ENCODE measurements around the gene GPR157. TPM values are rescaled to one million over a fixed set of nuclear protein-coding genes. Genes with fewer than 3 reads are reported as not detected.

Gene GPR157
- total and polyA plus RNA-seq, 5 donors from 2014 or later, result 0.92 to 2.1 (median 1.2) TPM

DNA sequence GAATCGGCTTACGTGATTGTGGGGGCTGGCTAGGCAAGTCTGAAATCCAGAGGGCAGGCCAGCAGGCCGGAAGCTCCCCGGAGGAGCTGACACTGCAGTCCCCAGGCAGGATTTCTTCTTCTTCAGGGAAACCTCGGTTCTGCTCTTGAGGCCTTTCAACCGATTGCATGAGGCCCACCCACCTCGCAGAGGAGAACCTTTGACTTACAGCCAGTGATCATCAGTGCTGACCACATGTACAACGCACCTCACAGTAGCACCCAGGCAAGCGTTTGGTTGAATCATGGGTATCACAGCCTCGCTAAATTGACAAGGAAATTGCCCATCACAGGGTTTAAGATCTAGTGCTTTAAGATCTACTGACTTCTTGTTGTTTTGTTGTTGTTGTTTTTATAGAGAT, 23.6 kb upstream of the GPR157 start:
- Mint-ChIP-seq H3K27ac (no peak overlapping the region), H3K36me3 (no peaks in the 10 kb centered on the region), H3K27me3 (peaks cover 4% of the 10 kb centered on the region), H3K9me3 (no peaks in the 10 kb centered on the region), H3K4me3 (no peak overlapping the region), H3K4me1 (no peaks in the 10 kb centered on the region)
- Histone ChIP-seq H3K27ac (ENCODE audit: insufficient read depth, low read length, poor library complexity, severe bottlenecking) (no peak overlapping the region), H3K36me3 (ENCODE audit: control insufficient read depth, insufficient read depth, low read length) (no peaks in the 10 kb centered on the region), H3K4me3 (ENCODE audit: low read depth, low read length) (no peak overlapping the region), H3K27me3 (ENCODE audit: control insufficient read depth, insufficient read depth, low read length) (no peaks in the 10 kb centered on the region), H3K4me1 (ENCODE audit: control insufficient read depth, insufficient read depth, low read length, poor library complexity, severe bottlenecking) (no peaks in the 10 kb centered on the region), H3K9me3 (ENCODE audit: control insufficient read depth in 2 of 2, low read length in 2 of 2) (no peaks in the 10 kb centered on the region)
- DNase-seq (no peak), ATAC-seq (ENCODE audit: low read depth in 2 of 2) (no peak)

DNA sequence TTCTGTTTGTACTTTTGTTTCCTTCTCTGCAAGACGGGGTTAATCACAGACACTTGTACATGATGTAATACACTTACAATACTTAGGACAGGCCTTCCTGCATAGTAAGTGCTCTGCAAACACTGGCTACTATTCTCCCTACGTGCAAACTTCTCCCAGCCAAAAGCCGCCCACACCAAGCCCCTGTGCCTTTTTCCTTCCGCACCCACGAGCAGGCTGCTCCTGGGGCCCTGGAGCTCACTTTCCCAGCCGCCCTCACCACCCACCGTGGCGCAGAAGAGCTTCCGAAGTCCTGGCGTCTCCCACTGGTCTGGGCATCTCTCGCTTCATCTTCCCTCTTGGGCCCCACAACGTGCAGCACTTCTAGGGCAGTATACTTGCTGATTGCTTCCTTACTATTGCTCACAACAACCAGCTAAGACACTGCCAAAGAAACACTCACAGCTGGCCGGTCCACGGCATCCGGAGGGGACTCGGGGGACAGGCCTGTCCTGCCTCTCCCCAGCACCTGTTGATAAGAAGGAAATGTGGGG, 22.5 kb upstream of the GPR157 start:
- no peaks in the 10 kb centered on the region for H3K36me3 ChIP-seq (ENCODE audit: control insufficient read depth, insufficient read depth, low read length)
- no peak for ATAC-seq (ENCODE audit: low read depth in 2 of 2)
- H3K4me3 Mint-ChIP-seq, result no peak overlapping the region
- no peak overlapping the region for H3K27ac Mint-ChIP-seq
- H3K27me3 Mint-ChIP-seq, result peaks cover 4% of the 10 kb centered on the region
- no peaks in the 10 kb centered on the region for H3K4me1 Mint-ChIP-seq
- no peaks in the 10 kb centered on the region for H3K4me1 ChIP-seq (ENCODE audit: control insufficient read depth, insufficient read depth, low read length, poor library complexity, severe bottlenecking)
- H3K4me3 ChIP-seq (ENCODE audit: low read depth, low read length), result no peak overlapping the region
- DNase-seq, result no peak
- no peaks in the 10 kb centered on the region for H3K9me3 Mint-ChIP-seq
- H3K9me3 ChIP-seq (ENCODE audit: control insufficient read depth in 2 of 2, low read length in 2 of 2), result no peaks in the 10 kb centered on the region
- no peaks in the 10 kb centered on the region for H3K36me3 Mint-ChIP-seq
- H3K27ac ChIP-seq (ENCODE audit: insufficient read depth, low read length, poor library complexity, severe bottlenecking), result no peak overlapping the region
- H3K27me3 ChIP-seq (ENCODE audit: control insufficient read depth, insufficient read depth, low read length), result no peaks in the 10 kb centered on the region

- no peak overlapping the region for H3K4me3 Mint-ChIP-seq
- Histone ChIP-seq H3K4me1 (ENCODE audit: control insufficient read depth, insufficient read depth, low read length, poor library complexity, severe bottlenecking) (no peaks in the 10 kb centered on the region), H3K4me3 (ENCODE audit: low read depth, low read length) (no peak overlapping the region), H3K9me3 (ENCODE audit: control insufficient read depth in 2 of 2, low read length in 2 of 2) (no peaks in the 10 kb centered on the region), H3K36me3 (ENCODE audit: control insufficient read depth, insufficient read depth, low read length) (no peaks in the 10 kb centered on the region), H3K27ac (ENCODE audit: insufficient read depth, low read length, poor library complexity, severe bottlenecking) (no peak overlapping the region), H3K27me3 (ENCODE audit: control insufficient read depth, insufficient read depth, low read length) (no peaks in the 10 kb centered on the region)
- DNase-seq (no peak), ATAC-seq (ENCODE audit: low read depth in 2 of 2) (no peak)
- H3K9me3 Mint-ChIP-seq, result no peaks in the 10 kb centered on the region
- H3K27ac Mint-ChIP-seq, result no peak overlapping the region
- H3K4me1 Mint-ChIP-seq, result no peaks in the 10 kb centered on the region
- peaks cover 4% of the 10 kb centered on the region for H3K27me3 Mint-ChIP-seq
- H3K36me3 Mint-ChIP-seq, result no peaks in the 10 kb centered on the region
Observed at GRCh38 chr1:9150582-9151327, 21.9 kb upstream of the GPR157 start.

DNA sequence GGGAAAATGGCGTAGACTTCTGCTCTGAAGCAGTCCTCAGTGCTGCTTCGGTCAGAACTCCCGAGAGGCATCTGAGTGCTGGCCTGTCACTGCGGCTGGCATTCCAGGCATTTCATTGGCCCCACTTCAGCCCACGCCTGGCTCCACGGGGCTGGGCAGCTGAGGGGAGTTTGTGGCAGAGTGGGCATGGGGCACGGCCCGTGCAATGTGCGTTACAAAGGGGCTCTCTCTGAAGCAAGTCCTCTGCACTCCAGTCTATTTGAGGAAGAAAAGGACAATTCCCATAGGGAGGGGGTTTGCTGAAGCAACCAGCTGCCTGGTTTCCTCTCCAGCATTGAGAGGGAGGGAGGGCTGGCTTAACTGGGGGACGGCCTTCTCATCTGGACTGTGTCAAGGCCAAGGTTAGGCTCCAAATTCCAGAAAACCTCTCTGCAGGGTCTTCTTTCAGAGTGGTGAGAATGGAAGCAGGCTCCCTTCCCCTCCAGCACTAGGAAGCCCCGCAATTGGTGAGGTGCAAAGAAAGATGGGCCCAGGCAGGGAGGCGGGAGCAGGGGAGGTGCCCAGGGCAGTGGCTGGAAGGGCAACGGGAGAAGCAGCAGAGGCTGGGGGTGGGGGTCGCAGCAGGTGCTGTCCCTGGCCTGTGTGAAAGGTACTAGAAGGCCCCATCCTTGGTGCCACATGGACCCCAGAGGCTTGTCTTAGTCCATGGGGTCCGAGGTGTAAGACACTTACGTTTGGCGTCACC, 21.1 kb upstream of the GPR157 start:
- H3K4me1 ChIP-seq (ENCODE audit: control insufficient read depth, insufficient read depth, low read length, poor library complexity, severe bottlenecking), result no peaks in the 10 kb centered on the region
- Mint-ChIP-seq H3K27me3 (peaks cover 4% of the 10 kb centered on the region), H3K27ac (no peak overlapping the region), H3K9me3 (no peaks in the 10 kb centered on the region), H3K4me1 (no peaks in the 10 kb centered on the region), H3K36me3 (no peaks in the 10 kb centered on the region), H3K4me3 (no peak overlapping the region)
- ATAC-seq (ENCODE audit: low read depth in 2 of 2) (no peak), DNase-seq (no peak)
- H3K27me3 ChIP-seq (ENCODE audit: control insufficient read depth, insufficient read depth, low read length), result no peaks in the 10 kb centered on the region
- H3K4me3 ChIP-seq (ENCODE audit: low read depth, low read length), result no peak overlapping the region
- H3K36me3 ChIP-seq (ENCODE audit: control insufficient read depth, insufficient read depth, low read length), result no peaks in the 10 kb centered on the region
- H3K9me3 ChIP-seq (ENCODE audit: control insufficient read depth in 2 of 2, low read length in 2 of 2), result no peaks in the 10 kb centered on the region
- no peak overlapping the region for H3K27ac ChIP-seq (ENCODE audit: insufficient read depth, low read length, poor library complexity, severe bottlenecking)

DNA sequence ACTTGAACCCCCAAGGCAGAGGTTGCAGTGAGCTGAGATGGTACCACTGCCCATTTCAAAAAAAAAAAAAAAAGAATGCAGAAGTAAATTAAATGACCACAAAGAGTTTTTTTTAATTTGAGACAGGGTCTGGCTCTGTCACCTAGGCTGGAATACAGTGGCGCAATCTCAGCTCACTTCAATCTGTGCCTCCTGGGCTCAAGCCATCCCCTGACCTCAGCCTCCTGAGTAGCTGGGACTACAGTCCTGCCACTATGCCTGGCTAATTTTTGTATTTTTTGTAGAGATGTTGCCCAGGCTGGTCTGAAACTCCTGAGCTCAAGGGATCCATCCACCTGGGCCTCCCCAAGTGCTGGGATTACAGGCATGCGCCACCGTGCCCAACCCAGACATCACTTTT, 20.2 kb upstream of the GPR157 start:
- H3K4me1 Mint-ChIP-seq, result no peaks in the 10 kb centered on the region
- H3K36me3 ChIP-seq (ENCODE audit: control insufficient read depth, insufficient read depth, low read length), result no peaks in the 10 kb centered on the region
- no peak overlapping the region for H3K27ac ChIP-seq (ENCODE audit: insufficient read depth, low read length, poor library complexity, severe bottlenecking)
- DNase-seq (no peak), ATAC-seq (ENCODE audit: low read depth in 2 of 2) (no peak)
- H3K4me3 ChIP-seq (ENCODE audit: low read depth, low read length), result no peak overlapping the region
- H3K4me1 ChIP-seq (ENCODE audit: control insufficient read depth, insufficient read depth, low read length, poor library complexity, severe bottlenecking), result no peaks in the 10 kb centered on the region
- no peaks in the 10 kb centered on the region for H3K9me3 Mint-ChIP-seq
- H3K27ac Mint-ChIP-seq, result no peak overlapping the region
- no peaks in the 10 kb centered on the region for H3K9me3 ChIP-seq (ENCODE audit: control insufficient read depth in 2 of 2, low read length in 2 of 2)
- H3K36me3 Mint-ChIP-seq, result no peaks in the 10 kb centered on the region
- no peak overlapping the region for H3K4me3 Mint-ChIP-seq
- H3K27me3 Mint-ChIP-seq, result peaks cover 4% of the 10 kb centered on the region
- no peaks in the 10 kb centered on the region for H3K27me3 ChIP-seq (ENCODE audit: control insufficient read depth, insufficient read depth, low read length)

DNA sequence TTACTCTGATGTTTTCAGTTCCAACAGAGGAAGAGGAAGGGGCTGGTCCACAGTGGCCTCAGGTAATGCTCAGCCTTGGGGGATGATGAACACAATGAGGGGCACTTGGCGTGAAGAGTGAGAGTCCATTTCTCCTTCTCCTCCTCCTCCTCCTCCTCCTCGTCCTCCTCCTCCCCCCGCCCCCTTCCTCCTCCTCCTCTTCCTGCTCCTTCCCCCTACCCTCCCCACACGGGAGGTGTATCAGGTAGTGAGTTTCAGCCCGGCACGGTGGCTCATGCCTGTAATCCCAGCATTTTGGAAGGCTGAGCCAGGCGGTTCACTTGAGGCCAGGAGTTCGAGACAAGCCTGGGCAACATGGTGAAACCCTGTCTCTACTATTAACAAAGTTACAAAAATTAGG, 17.3 kb upstream of the GPR157 start:
- no peaks in the 10 kb centered on the region for H3K9me3 Mint-ChIP-seq
- no peak for DNase-seq
- no peaks in the 10 kb centered on the region for H3K27me3 ChIP-seq (ENCODE audit: control insufficient read depth, insufficient read depth, low read length)
- H3K4me3 Mint-ChIP-seq, result no peak overlapping the region
- H3K4me3 ChIP-seq (ENCODE audit: low read depth, low read length), result no peak overlapping the region
- H3K27ac ChIP-seq (ENCODE audit: insufficient read depth, low read length, poor library complexity, severe bottlenecking), result no peak overlapping the region
- no peaks in the 10 kb centered on the region for H3K36me3 ChIP-seq (ENCODE audit: control insufficient read depth, insufficient read depth, low read length)
- H3K36me3 Mint-ChIP-seq, result no peaks in the 10 kb centered on the region
- no peaks in the 10 kb centered on the region for H3K4me1 ChIP-seq (ENCODE audit: control insufficient read depth, insufficient read depth, low read length, poor library complexity, severe bottlenecking)
- no peak overlapping the region for H3K27ac Mint-ChIP-seq
- H3K9me3 ChIP-seq (ENCODE audit: control insufficient read depth in 2 of 2, low read length in 2 of 2), result no peaks in the 10 kb centered on the region
- peaks cover 9% of the 10 kb centered on the region for H3K27me3 Mint-ChIP-seq
- H3K4me1 Mint-ChIP-seq, result peaks cover 0 to 4% (median 0%) of the 10 kb centered on the region in 4 donors
- ATAC-seq (ENCODE audit: low read depth in 2 of 2), result no peak

GRCh38 chr1:9145714-9146113, 16.8 kb upstream of the GPR157 start:
- H3K4me3 ChIP-seq (ENCODE audit: low read depth, low read length), result no peak overlapping the region
- Mint-ChIP-seq H3K4me1 (peaks cover 0 to 4% (median 0%) of the 10 kb centered on the region in 4 donors), H3K9me3 (no peaks in the 10 kb centered on the region), H3K4me3 (no peak overlapping the region), H3K27ac (no peak overlapping the region), H3K36me3 (no peaks in the 10 kb centered on the region), H3K27me3 (peaks cover 9% of the 10 kb centered on the region)
- no peak for DNase-seq
- no peaks in the 10 kb centered on the region for H3K27me3 ChIP-seq (ENCODE audit: control insufficient read depth, insufficient read depth, low read length)
- H3K27ac ChIP-seq (ENCODE audit: insufficient read depth, low read length, poor library complexity, severe bottlenecking), result no peak overlapping the region
- no peaks in the 10 kb centered on the region for H3K36me3 ChIP-seq (ENCODE audit: control insufficient read depth, insufficient read depth, low read length)
- H3K9me3 ChIP-seq (ENCODE audit: control insufficient read depth in 2 of 2, low read length in 2 of 2), result no peaks in the 10 kb centered on the region
- H3K4me1 ChIP-seq (ENCODE audit: control insufficient read depth, insufficient read depth, low read length, poor library complexity, severe bottlenecking), result no peaks in the 10 kb centered on the region
- ATAC-seq (ENCODE audit: low read depth in 2 of 2), result no peak

Data from CD4-positive, CD25-positive, alpha-beta regulatory T cell (primary cell).